Body of pancreas (tissue), 4 donors: Measurements from ENCODE around the gene PNPLA2.

Source experiments
- POLR2A ChIP-seq, 3 donors: fragments of 450-650 bp; IDR thresholded peaks; one replicate each; pipeline ENCODE4 v1.6.1; 2016; ENCODE audit warnings: antibody characterized with exemption in 3 of 3, mild to moderate bottlenecking in 2 of 3
- TF ChIP-seq, protein P1 (sequence below), 7 experiments: fragments of 450-650 bp in 4 of 7; fragments of 200-600 bp in 3 of 7; sonication (generic) in 3 of 7; IDR thresholded peaks; one replicate each; pipeline ENCODE4 v1.5.1; 2016 to 2019; ENCODE audit warnings: antibody characterized with exemption in 7 of 7

DNA sequence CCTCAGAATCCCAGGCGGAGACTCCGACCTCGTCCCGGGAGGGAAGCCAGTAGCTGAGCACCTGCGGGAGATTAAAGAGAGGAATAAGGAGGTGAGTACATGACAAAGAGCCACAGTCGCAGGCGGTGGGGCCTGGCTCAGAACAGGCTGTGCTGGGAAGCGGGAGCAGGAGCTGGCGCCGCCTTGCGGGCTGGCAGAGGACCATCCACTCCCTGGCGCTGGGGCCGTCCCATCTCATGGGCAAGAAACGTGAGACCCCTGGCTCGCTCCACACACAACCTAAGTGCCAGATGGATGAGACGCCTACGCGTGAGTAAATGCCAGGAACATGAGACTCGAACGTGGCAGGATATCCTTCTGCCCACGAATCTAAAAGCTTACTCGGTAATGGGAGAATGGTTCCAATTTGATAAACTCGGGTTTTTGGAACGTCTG, 35.1 kb upstream of the PNPLA2 start:
- TF ChIP-seq, protein P1, sequence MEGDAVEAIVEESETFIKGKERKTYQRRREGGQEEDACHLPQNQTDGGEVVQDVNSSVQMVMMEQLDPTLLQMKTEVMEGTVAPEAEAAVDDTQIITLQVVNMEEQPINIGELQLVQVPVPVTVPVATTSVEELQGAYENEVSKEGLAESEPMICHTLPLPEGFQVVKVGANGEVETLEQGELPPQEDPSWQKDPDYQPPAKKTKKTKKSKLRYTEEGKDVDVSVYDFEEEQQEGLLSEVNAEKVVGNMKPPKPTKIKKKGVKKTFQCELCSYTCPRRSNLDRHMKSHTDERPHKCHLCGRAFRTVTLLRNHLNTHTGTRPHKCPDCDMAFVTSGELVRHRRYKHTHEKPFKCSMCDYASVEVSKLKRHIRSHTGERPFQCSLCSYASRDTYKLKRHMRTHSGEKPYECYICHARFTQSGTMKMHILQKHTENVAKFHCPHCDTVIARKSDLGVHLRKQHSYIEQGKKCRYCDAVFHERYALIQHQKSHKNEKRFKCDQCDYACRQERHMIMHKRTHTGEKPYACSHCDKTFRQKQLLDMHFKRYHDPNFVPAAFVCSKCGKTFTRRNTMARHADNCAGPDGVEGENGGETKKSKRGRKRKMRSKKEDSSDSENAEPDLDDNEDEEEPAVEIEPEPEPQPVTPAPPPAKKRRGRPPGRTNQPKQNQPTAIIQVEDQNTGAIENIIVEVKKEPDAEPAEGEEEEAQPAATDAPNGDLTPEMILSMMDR (IDR thresholded peaks at IDR 0.05), result peak; percentile 54 to 85 (median 79)
- TF ChIP-seq POLR2A (IDR thresholded peaks at IDR 0.05), result peak in 2 of 3 donors; percentile 52
